Activated naive CD8-positive, alpha-beta T cell treated with anti-CD3 and anti-CD28 coated beads, Interleukin-2, amount 50 U/mL, for 24 hours (primary cell): ENCODE results near the gene NUDT22.
A peak's percentile ranks its signal among the peaks of the same experiment; 100 is the strongest.

Experiments
- ATAC-seq: fragments of 150-1000 bp; cut with Tn5 transposase; one replicate; pipeline ENCODE4 v1.10.0; 2021
- DNase-seq: peaks from one replicate; pipeline ENCODE4 v3.0.0; 2021
- H3K27ac Mint-ChIP-seq: one replicate; pipeline ENCODE4 v1.8.0; 2021; ENCODE audit warnings: mild to moderate bottlenecking, mixed read lengths
- H3K27me3 Mint-ChIP-seq: one replicate; pipeline ENCODE4 v1.8.0; 2021; ENCODE audit warnings: mixed read lengths
- H3K36me3 Mint-ChIP-seq: one replicate; pipeline ENCODE4 v1.8.0; 2021; ENCODE audit warnings: low read depth, mixed read lengths
- H3K4me1 Mint-ChIP-seq: one replicate; pipeline ENCODE4 v1.8.0; 2021; ENCODE audit warnings: mixed read lengths
- H3K4me3 Mint-ChIP-seq: one replicate; pipeline ENCODE4 v1.8.0; 2021; ENCODE audit warnings: mild to moderate bottlenecking, moderate library complexity, mixed read lengths
- H3K9me3 Mint-ChIP-seq: one replicate; pipeline ENCODE4 v1.8.0; 2021; ENCODE audit warnings: mixed read lengths

NUDT22 gene

DNA sequence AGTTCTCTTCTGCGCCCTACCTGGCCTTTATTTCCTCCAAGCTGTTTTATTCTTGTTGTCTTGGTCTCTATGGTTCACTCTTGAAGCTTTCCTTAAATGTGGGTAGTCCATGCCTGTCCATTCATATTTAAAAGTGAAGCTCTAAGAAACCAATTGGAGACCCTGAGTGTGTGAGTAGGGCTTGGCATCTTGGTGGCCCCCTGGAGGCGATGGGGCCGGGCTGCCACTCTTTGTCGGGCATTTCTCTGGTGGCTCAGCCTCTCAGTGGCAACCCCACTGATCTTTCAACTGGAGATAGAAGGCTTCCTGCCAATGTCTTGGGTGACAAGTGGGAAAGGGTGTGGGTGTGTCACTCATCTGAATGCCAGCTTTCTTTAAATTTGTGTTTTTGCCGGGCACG lies 9.2 kb upstream of the NUDT22 start:
- Mint-ChIP-seq H3K36me3 (peaks cover 52% of the 10 kb centered on the region), H3K27me3 (no peaks in the 10 kb centered on the region), H3K27ac (no peak overlapping the region)

DNA sequence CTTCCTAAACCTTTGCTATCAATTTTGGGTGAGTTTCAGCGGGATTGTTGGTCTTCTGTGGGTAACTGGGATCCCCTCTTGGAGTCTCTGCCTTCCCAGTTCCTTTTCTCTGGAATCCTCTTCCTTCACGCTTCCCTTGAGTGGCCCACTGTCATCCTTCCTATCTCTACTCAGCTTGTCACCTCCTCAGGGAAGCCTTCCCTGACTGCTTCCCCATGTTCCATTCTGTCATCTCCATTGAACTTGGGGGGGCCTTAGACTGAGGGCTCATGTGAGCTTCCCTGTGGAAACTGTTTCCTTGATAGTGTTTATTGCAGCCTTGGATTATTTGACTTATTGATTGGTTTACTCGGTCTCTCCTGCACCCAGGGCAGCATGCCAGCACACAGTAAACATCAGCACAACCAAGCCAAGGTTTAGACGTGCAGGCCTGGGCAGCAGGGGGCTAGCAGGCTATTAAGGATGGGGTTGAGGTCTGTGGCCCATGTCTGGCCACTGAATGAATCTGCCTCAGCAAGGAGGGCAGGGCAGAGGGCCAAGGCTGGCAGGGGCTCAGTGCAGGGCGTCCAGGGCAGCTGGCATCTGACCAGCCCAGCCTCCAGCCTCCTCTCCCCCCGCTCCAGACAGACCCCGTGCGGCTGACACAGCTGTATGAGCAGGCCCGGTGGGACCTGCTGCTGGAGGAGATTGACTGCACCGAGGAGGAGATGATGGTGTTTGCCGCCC lies 7.3 kb upstream of the NUDT22 start:
- Mint-ChIP-seq H3K4me3 (no peak overlapping the region), H3K36me3 (peaks cover 38% of the 10 kb centered on the region), H3K27ac (peak overlapping the region; percentile 14), H3K4me1 (peaks cover 20% of the 10 kb centered on the region), H3K27me3 (no peaks in the 10 kb centered on the region), H3K9me3 (no peaks in the 10 kb centered on the region)
- ATAC-seq (no peak), DNase-seq (no peak)

More for the DNA sequence above, 9.2 kb upstream of the NUDT22 start:
- DNase-seq, result no peak
- Mint-ChIP-seq H3K4me3 (no peak overlapping the region), H3K9me3 (no peaks in the 10 kb centered on the region), H3K4me1 (peaks cover 28% of the 10 kb centered on the region)
- peak; percentile 22 for ATAC-seq

DNA sequence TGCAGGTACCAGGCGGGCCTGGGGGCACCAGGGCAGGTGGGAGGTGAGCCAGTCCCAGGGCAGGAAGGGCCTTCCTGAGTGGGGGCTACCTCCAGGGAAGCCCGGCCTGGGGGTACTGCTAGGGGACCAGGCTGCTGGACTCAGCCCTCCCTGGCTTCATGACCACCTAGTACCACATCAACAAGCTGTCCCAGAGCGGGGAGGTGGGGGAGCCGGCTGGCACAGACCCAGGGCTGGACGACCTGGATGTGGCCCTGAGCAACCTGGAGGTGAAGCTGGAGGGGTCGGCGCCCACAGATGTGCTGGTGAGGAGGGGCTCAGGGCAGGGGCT lies 6.8 kb upstream of the NUDT22 start:
- Mint-ChIP-seq H3K4me3 (no peak overlapping the region), H3K36me3 (peaks cover 34% of the 10 kb centered on the region), H3K9me3 (no peaks in the 10 kb centered on the region), H3K27me3 (no peaks in the 10 kb centered on the region), H3K4me1 (peaks cover 19% of the 10 kb centered on the region), H3K27ac (no peak overlapping the region)
- ATAC-seq, result no peak
- DNase-seq, result no peak

DNA sequence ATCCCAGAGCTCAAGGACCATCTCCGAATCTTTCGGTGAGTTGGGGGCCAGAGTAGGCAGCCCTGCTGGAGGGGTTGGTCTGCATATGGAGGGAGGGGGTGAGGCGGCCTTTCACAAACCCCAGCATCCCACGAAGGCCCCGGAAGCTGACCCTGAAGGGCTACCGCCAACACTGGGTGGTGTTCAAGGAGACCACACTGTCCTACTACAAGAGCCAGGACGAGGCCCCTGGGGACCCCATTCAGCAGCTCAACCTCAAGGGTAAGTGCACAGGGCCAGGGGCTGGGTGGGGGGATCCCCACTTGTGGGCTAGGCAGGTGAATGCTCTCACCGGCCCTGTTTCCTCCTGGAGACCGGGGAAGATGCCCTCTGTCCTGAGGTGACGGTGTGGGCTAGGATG lies 6.3 kb upstream of the NUDT22 start:
- no peak for DNase-seq
- Mint-ChIP-seq H3K27me3 (no peaks in the 10 kb centered on the region), H3K9me3 (no peaks in the 10 kb centered on the region), H3K27ac (no peak overlapping the region), H3K4me3 (no peak overlapping the region), H3K4me1 (peaks cover 15% of the 10 kb centered on the region), H3K36me3 (peaks cover 34% of the 10 kb centered on the region)
- ATAC-seq, result no peak

DNA sequence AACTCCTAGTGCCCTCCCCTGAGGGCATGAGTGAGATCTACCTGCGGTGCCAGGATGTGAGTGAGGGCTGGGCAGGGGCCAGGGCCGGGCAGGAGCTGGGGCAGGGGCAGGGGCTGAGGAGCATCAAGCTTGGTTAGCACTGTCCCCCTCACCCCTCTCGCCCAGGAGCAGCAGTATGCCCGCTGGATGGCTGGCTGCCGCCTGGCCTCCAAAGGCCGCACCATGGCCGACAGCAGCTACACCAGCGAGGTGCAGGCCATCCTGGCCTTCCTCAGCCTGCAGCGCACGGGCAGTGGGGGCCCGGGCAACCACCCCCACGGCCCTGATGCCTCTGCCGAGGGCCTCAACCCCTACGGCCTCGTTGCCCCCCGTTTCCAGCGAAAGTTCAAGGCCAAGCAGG lies 5.8 kb upstream of the NUDT22 start:
- no peak overlapping the region for H3K4me3 Mint-ChIP-seq
- H3K36me3 Mint-ChIP-seq, result peaks cover 28% of the 10 kb centered on the region
- no peaks in the 10 kb centered on the region for H3K9me3 Mint-ChIP-seq
- ATAC-seq (no peak), DNase-seq (no peak)
- no peaks in the 10 kb centered on the region for H3K27me3 Mint-ChIP-seq
- peaks cover 15% of the 10 kb centered on the region for H3K4me1 Mint-ChIP-seq
- H3K27ac Mint-ChIP-seq, result no peak overlapping the region

DNA sequence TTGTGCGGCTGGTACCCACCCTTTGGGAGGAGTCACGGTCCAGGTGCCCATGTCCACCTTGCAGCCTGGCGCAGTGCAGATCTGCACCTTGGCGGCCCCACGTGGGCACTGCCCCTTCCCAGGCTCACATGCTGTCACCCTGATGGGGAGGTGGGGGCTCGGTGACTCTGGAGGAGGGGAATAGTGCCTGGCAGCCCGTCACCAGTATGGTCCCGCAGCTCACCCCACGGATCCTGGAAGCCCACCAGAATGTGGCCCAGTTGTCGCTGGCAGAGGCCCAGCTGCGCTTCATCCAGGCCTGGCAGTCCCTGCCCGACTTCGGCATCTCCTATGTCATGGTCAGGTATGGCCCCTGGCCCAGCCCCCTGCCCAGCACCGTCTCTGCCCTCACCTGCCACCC lies 5.3 kb upstream of the NUDT22 start:
- no peak for ATAC-seq
- Mint-ChIP-seq H3K27me3 (no peaks in the 10 kb centered on the region), H3K4me3 (no peak overlapping the region), H3K27ac (no peak overlapping the region), H3K9me3 (no peaks in the 10 kb centered on the region), H3K4me1 (peaks cover 12% of the 10 kb centered on the region), H3K36me3 (peaks cover 28% of the 10 kb centered on the region)
- no peak for DNase-seq

DNA sequence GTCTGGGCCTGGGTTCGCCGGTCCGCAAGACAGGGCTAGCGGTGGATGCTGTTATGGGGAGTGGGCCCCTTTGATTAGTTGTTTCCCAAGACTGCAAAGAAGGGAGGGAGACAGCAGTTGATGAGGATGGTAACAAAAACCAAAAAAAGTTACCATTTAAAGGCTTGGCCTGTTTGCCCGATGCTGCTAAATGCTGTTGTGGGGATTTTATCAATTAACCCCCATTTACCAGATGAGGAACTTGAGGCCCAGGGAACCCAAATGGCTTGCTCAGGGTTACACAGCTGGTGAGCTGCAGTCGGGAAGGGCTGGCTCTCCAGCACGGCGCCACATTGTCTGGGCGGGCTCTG lies 3.4 kb upstream of the NUDT22 start:
- no peak overlapping the region for H3K4me3 Mint-ChIP-seq
- H3K27me3 Mint-ChIP-seq, result no peaks in the 10 kb centered on the region
- peaks cover 21% of the 10 kb centered on the region for H3K4me1 Mint-ChIP-seq
- H3K9me3 Mint-ChIP-seq, result no peaks in the 10 kb centered on the region
- no peak for ATAC-seq
- DNase-seq, result no peak
- H3K36me3 Mint-ChIP-seq, result peaks cover 22% of the 10 kb centered on the region
- H3K27ac Mint-ChIP-seq, result no peak overlapping the region

DNA sequence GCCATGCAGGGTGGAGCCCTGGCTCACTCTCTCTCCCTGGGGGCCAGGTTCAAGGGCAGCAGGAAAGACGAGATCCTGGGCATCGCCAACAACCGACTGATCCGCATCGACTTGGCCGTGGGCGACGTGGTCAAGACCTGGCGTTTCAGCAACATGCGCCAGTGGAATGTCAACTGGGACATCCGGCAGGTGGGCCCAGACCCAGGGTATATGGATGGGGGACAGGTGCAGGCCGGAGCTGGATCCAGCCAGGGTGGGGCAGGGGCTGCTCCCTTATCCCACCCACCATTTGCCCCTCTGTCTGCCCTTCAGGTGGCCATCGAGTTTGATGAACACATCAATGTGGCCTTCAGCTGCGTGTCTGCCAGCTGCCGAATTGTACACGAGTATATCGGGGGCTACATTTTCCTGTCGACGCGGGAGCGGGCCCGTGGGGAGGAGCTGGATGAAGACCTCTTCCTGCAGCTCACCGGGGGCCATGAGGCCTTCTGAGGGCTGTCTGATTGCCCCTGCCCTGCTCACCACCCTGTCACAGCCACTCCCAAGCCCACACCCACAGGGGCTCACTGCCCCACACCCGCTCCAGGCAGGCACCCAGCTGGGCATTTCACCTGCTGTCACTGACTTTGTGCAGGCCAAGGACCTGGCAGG lies 2.9 kb upstream of the NUDT22 start:
- H3K9me3 Mint-ChIP-seq, result no peaks in the 10 kb centered on the region
- H3K4me1 Mint-ChIP-seq, result peaks cover 26% of the 10 kb centered on the region
- DNase-seq, result no peak
- H3K36me3 Mint-ChIP-seq, result peaks cover 20% of the 10 kb centered on the region
- no peak for ATAC-seq
- H3K4me3 Mint-ChIP-seq, result no peak overlapping the region
- no peaks in the 10 kb centered on the region for H3K27me3 Mint-ChIP-seq
- H3K27ac Mint-ChIP-seq, result no peak overlapping the region

DNA sequence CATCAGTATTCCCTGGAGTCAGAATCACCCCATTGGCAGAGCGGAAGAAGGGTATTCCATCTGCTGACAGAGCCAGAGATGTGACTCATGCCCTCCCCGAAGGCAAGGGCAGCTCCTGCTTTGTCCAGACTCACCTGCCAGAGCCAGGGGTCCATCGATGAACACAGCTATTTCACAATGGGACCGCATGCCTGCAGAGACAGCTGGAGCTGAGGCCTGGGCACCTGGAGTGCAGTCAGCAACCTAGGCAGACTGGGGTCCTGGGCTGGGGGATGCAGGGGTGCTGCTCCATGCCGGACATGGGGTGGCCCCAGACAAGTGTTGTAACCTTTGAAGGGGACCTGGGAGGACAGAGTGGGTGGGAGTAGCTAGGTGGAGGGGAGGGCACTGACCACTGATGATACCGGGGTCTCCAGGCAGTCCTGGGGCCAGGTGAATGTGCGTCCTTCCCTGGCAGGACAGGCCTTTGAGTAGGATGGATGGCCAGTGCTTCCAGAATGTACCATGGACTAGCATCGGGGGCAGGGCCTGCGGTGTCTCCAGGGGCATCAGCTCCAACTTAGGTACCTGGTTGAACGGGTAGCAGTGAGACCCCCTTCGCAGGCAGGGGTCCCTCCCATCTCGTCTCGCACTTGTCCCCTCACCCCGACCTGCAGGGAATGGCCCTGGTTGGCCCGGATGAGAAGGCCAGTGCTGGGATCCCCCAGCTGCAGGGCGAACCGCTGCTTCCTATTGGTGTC lies 1.8 kb upstream of the NUDT22 start:
- H3K4me1 Mint-ChIP-seq, result peaks cover 35% of the 10 kb centered on the region
- peaks cover 12% of the 10 kb centered on the region for H3K36me3 Mint-ChIP-seq
- ATAC-seq, result no peak
- no peaks in the 10 kb centered on the region for H3K27me3 Mint-ChIP-seq
- H3K9me3 Mint-ChIP-seq, result no peaks in the 10 kb centered on the region
- DNase-seq, result no peak
- peak overlapping the region; percentile 67 for H3K27ac Mint-ChIP-seq
- peak overlapping the region; percentile 83 for H3K4me3 Mint-ChIP-seq

DNA sequence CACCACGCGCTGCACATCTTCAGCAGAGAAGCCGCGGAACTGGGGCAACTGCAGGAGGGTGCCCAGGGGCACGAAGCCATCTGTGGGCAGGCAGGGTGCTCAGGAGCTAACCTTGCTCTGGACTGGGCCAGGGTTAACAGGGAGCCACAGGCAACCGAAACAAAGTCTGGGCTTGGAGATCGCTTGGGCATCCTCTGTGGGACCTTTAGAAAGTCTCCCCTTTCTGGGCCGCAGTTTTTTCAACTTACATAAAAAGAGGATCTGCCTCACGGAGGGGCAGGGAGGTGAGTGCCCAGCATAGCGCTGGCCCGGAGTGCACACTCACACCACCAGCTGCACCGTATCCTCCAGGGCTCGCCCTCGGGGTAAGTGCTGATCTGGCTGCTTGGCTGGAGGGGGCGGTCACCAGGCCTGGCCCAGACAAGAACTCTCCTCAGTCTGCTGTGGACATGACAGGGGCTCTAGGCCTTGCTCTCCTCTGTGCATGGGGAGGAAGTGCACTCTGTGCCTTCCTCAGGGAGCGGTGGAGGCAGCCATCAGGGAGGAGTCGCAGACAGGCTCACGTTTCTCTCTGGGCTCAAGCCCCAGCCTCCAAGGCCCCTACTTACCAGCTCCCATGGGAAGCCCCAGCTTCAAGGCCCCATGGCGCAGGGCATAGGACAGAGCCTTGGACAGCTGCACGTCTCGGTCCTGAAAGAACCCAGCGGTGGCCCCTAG lies 1.0 kb upstream of the NUDT22 start:
- peak; percentile 1 for ATAC-seq

DNA sequence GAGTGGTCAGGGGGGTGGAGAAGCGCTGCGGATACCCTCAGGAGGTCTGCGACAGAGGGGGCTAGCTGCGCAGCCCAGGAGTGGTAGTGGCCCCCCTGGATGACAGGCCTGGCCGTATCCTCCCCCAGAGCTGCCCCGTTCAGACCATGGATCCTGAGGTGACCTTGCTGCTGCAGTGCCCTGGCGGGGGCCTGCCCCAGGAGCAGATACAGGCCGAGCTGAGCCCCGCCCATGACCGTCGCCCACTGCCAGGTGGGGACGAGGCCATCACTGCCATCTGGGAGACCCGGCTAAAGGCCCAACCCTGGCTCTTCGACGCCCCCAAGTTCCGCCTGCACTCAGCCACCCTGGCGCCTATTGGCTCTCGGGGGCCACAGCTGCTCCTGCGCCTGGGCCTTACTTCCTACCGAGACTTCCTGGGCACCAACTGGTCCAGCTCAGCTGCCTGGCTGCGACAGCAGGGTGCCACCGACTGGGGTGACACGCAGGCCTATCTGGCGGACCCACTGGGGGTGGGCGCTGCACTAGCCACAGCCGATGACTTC lies 505 bp downstream of the NUDT22 start:
- peak overlapping the region; percentile 78 for H3K27ac Mint-ChIP-seq

More for the DNA sequence above, 1.0 kb upstream of the NUDT22 start:
- Mint-ChIP-seq H3K4me1 (peaks cover 41% of the 10 kb centered on the region), H3K27ac (peak overlapping the region; percentile 81), H3K4me3 (peak overlapping the region; percentile 83), H3K9me3 (no peaks in the 10 kb centered on the region), H3K27me3 (no peaks in the 10 kb centered on the region), H3K36me3 (peaks cover 11% of the 10 kb centered on the region)
- DNase-seq, result no peak

DNA sequence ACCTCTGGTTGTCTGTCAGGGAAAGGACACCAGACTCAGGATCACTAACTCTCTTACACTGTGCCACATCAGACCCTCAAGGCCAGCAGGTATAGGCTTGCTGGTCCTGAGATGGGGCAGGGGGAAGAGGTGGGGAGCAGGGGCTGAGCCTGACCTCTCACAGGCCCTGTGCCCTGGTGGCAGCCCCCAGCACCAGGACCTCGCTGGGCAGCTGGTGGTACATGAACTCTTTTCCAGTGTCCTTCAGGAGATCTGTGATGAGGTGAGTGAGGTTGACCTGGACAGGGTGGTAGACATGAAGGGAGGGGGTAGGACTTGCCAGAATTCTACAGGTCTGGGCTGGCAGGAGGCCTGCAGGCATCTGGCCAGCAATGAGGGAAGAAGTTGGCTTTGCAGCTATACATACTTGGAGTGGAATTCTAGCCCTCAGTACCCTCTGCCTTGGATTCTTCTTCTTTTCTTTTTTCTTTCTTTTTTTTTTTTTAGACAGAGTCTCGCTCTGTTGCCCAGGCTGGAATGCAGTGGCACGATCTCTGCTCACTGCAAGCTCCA lies 1.4 kb downstream of the NUDT22 start:
- Mint-ChIP-seq H3K9me3 (no peaks in the 10 kb centered on the region), H3K27me3 (no peaks in the 10 kb centered on the region), H3K36me3 (peaks cover 2% of the 10 kb centered on the region), H3K4me3 (peak overlapping the region; percentile 83), H3K4me1 (peaks cover 57% of the 10 kb centered on the region), H3K27ac (peak overlapping the region; percentile 78)
- ATAC-seq, result no peak
- DNase-seq, result no peak

More for the DNA sequence above, 505 bp downstream of the NUDT22 start:
- Mint-ChIP-seq H3K36me3 (peaks cover 5% of the 10 kb centered on the region), H3K9me3 (no peaks in the 10 kb centered on the region), H3K27me3 (no peaks in the 10 kb centered on the region), H3K4me3 (peak overlapping the region; percentile 83), H3K4me1 (peaks cover 50% of the 10 kb centered on the region)
- ATAC-seq, result peak; percentile 50
- DNase-seq, result peak; percentile 74

DNA sequence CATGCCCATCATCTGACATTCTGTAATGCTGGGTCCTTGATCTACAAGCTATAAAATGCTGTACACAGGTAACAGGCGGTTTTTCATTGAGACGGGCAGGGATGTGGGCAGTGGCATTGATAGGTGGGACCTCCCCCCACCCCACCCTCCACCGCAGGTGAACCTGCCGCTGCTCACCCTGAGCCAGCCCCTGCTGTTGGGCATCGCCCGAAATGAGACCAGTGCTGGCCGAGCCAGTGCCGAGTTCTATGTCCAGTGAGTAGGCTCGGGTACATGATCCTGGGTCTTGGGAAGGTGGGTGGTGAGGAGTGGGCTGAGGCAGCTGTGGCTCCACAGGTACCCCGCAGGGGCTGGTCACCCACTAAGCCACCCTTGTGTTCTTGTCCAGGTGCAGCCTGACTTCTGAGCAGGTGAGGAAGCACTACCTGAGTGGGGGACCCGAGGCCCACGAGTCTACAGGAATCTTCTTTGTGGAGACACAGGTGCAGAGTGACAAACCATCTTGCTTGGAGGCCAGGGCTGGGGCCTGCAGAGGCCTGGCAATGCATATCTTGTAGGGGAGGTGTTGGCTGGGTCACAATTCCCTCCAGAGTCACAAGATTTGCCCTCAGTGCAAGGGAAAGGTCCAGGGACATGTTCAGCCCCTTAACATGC lies 3.1 kb downstream of the NUDT22 start:
- DNase-seq, result no peak

DNA sequence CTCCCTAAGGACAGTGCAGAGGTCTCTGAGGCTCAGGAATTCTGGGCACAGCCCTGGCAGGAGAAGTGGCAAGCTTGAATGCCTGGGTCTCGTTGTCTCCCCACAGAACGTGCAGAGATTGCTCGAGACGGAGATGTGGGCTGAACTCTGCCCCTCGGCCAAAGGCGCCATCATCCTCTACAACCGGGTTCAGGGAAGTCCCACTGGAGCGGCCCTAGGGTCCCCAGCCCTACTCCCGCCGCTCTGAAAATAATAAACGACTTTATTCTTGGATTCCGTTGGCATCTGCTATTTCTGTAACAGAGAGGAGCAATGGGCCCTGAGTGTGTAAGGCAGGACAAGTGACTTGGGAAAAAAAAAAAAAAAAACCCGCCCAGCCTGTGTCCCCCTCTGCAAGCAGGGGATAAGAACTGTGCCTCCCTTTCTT lies 3.7 kb downstream of the NUDT22 start:
- H3K9me3 Mint-ChIP-seq, result no peaks in the 10 kb centered on the region
- peak overlapping the region; percentile 81 for H3K4me3 Mint-ChIP-seq
- H3K4me1 Mint-ChIP-seq, result peaks cover 59% of the 10 kb centered on the region
- H3K27me3 Mint-ChIP-seq, result no peaks in the 10 kb centered on the region
- H3K27ac Mint-ChIP-seq, result peak overlapping the region; percentile 42
- DNase-seq (no peak), ATAC-seq (no peak)
- peaks cover 2% of the 10 kb centered on the region for H3K36me3 Mint-ChIP-seq

More for the DNA sequence above, 3.1 kb downstream of the NUDT22 start:
- peak overlapping the region; percentile 81 for H3K4me3 Mint-ChIP-seq
- ATAC-seq, result no peak
- peaks cover 2% of the 10 kb centered on the region for H3K36me3 Mint-ChIP-seq
- H3K27ac Mint-ChIP-seq, result peak overlapping the region; percentile 42
- H3K9me3 Mint-ChIP-seq, result no peaks in the 10 kb centered on the region
- peaks cover 61% of the 10 kb centered on the region for H3K4me1 Mint-ChIP-seq
- no peaks in the 10 kb centered on the region for H3K27me3 Mint-ChIP-seq
